Measurements from ENCODE around the gene NUP210. TPM values are rescaled to one million over a fixed set of nuclear protein-coding genes. Genes with fewer than 3 reads are reported as not detected.

Gene NUP210
- total and polyA plus RNA-seq, 2 experiments from 2014 or later: 6.7 to 8.4 TPM

DNA sequence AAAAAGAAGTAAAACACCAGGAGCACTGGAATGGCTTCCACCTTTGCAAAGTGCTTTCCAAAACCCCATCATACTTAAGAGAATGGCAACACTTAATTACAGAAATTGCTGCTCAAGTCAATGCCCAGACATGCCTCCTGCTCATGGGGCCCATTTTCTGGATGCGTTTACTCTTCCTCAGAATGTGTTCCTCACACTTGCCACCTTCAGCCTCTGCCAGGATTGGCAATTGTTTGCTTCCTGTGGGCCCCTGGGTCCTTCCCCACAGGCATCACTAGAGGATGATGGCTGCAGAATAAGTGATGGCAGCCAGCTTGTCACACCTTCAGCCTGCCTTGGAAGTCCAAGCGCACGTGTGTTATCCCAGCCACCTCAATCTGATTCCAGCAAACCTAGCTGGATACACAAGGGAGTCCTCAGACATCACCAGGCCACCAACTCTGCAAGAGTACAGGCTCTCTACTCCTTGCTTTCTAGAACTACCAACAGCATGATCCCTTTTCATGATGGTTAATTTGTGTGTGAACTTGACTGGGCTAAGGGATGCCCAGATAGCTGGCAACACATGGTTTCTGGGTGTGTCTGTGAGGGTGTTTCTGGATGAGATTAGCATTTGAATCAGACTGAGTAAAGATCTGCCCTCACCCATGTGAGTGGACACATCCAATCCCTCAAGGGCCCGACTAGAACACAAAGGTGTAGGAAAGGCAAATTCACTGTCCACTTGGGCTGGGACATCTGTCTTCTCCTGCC lies 4.9 kb upstream of the NUP210 start:
- no peak for DNase-seq (ENCODE audit: low spot score)
- Histone ChIP-seq H3K4me1 (ENCODE audit: insufficient read depth) (peaks cover 8% of the 10 kb centered on the region), H3K79me2 (no peaks in the 10 kb centered on the region), H3K4me3 (no peak overlapping the region), H3K27me3 (no peaks in the 10 kb centered on the region), H3K4me2 (no peak overlapping the region), H3K36me3 (replicated peaks; ENCODE audit: insufficient read depth, low read depth) (no peaks in the 10 kb centered on the region), H3K9me3 (ENCODE audit: low read depth) (no peaks in the 10 kb centered on the region), H3K27ac (no peak overlapping the region), H2AFZ (no peak overlapping the region), H4K20me1 (ENCODE audit: insufficient read depth, poor library complexity, severe bottlenecking) (no peaks in the 10 kb centered on the region), H3K9me2 (replicated peaks; ENCODE audit: insufficient read depth) (no peaks in the 10 kb centered on the region)
- no peak for TF ChIP-seq EZH2phosphoT487 (IDR thresholded peaks at IDR 0.05; ENCODE audit: low read depth, severe bottlenecking, unreplicated experiment)
- no peak for TF ChIP-seq CTCF (IDR thresholded peaks at IDR 0.05; ENCODE audit: poor library complexity)
- no peak for TF ChIP-seq EZH2 (IDR thresholded peaks at IDR 0.05; ENCODE audit: borderline replicate concordance)
- 95% methylated on average over 4 of the region's 4 CpGs for WGBS (ENCODE audit: low lambda C conversion rate, missing lambda C conversion rate)

DNA sequence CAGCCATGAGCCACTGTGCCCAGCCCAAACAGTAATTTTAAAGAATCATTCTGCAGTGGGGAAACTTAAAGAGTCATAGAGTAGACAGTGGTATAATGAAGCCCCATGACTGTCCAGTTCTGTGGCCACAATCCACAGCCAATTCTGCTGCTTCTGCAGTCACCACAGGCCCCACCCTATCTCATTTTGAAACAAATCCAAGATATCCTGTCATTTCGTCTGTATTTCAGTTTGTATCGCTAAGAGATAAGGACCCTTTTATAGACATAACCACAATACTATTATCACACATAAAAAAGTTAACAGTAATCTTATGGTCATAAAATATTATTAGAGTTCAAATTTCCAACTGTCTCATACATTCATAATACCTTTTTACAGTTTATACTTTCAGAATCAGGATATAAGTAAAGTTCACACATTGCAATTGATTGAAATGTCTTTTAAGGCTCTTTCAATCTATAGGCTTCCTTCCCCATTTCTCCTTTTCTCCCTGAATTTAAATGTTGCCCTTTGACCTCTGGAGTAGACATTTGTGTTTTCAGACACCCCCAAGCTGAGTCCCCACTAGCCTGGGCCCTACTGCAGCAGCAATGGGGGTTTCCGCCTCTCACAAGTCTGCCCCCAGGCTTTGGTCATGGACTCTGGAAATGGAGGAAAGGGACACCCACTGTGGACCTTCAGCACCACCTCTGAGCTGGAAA lies 4.2 kb upstream of the NUP210 start:
- no peak for DNase-seq (ENCODE audit: low spot score)
- H3K4me2 ChIP-seq: no peak overlapping the region
- TF ChIP-seq EZH2 (IDR thresholded peaks at IDR 0.05; ENCODE audit: borderline replicate concordance) (no peak), EZH2phosphoT487 (IDR thresholded peaks at IDR 0.05; ENCODE audit: low read depth, severe bottlenecking, unreplicated experiment) (no peak), CTCF (IDR thresholded peaks at IDR 0.05; ENCODE audit: poor library complexity) (no peak)
- no peak overlapping the region for H3K27ac ChIP-seq
- WGBS (ENCODE audit: low lambda C conversion rate, missing lambda C conversion rate): 70% methylated on average over 3 of the region's 3 CpGs
- H3K27me3 ChIP-seq: no peaks in the 10 kb centered on the region
- H2AFZ ChIP-seq: no peak overlapping the region
- H3K4me1 ChIP-seq (ENCODE audit: insufficient read depth): peaks cover 11% of the 10 kb centered on the region
- H4K20me1 ChIP-seq (ENCODE audit: insufficient read depth, poor library complexity, severe bottlenecking): no peaks in the 10 kb centered on the region
- H3K36me3 ChIP-seq (replicated peaks; ENCODE audit: insufficient read depth, low read depth): no peaks in the 10 kb centered on the region
- H3K9me2 ChIP-seq (replicated peaks; ENCODE audit: insufficient read depth): no peaks in the 10 kb centered on the region
- H3K4me3 ChIP-seq: no peak overlapping the region
- H3K9me3 ChIP-seq (ENCODE audit: low read depth): no peaks in the 10 kb centered on the region
- peaks cover 2% of the 10 kb centered on the region for H3K79me2 ChIP-seq

DNA sequence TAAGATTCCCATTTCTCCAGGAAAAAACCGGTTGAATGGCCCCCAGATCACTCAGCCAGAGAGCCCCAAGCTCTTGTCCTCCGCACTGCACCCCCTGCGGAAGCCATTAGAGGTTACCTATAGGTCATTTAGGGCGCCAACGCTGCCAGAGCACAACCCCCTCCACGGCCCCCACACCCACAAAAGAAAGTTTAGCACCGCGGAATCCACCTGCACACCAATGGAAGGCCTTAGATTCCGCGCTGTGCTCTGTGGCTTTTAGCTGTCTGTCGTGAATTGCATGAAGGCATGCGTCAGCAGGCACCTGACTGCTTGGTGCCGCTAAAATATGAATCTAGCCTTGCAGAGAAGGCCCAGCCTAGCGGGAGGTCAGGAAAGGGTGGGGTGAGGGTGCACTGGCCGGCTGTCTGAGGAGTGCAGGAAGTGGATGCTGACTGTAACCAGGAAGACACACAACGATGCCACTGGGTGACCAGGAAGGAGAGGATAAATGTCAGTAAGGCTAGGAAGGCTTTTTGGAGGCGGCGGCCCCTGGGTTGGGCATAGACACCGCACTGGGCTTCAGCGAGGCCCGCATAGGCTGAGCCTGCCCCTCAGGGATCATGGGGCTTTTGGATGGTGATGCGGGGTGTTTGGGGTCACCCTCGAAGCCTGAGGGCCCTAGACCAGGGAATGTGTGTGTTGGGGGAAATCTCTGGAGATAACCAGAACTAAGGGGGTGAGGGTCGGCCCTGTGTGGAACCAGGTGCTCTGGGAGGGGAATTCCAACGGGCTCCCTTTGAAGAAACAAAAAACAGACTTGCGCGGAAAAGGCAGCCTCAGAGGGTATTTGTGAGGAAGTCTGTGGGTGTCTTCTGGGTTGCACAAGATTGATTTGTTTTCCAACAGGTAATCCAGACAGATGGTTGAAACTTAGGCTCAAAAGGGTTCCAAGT lies 976 bp upstream of the NUP210 start:
- Histone ChIP-seq H3K9me3 (ENCODE audit: low read depth) (no peaks in the 10 kb centered on the region), H3K79me2 (peaks cover 29% of the 10 kb centered on the region), H3K9me2 (replicated peaks; ENCODE audit: insufficient read depth) (no peaks in the 10 kb centered on the region), H3K4me1 (ENCODE audit: insufficient read depth) (peaks cover 18% of the 10 kb centered on the region), H3K27ac (no peak overlapping the region), H2AFZ (no peak overlapping the region), H3K27me3 (no peaks in the 10 kb centered on the region), H3K4me3 (no peak overlapping the region), H4K20me1 (ENCODE audit: insufficient read depth, poor library complexity, severe bottlenecking) (no peaks in the 10 kb centered on the region), H3K36me3 (replicated peaks; ENCODE audit: insufficient read depth, low read depth) (no peaks in the 10 kb centered on the region), H3K4me2 (peak overlapping the region; percentile 96)
- no peak for DNase-seq (ENCODE audit: low spot score)
- TF ChIP-seq EZH2phosphoT487 (IDR thresholded peaks at IDR 0.05; ENCODE audit: low read depth, severe bottlenecking, unreplicated experiment) (no peak), EZH2 (IDR thresholded peaks at IDR 0.05; ENCODE audit: borderline replicate concordance) (no peak), CTCF (IDR thresholded peaks at IDR 0.05; ENCODE audit: poor library complexity) (no peak)
- WGBS (ENCODE audit: low lambda C conversion rate, missing lambda C conversion rate): 71% methylated on average over 27 of the region's 27 CpGs
